Measurements from ENCODE around the gene SEMA3F.

Gene SEMA3F

DNA sequence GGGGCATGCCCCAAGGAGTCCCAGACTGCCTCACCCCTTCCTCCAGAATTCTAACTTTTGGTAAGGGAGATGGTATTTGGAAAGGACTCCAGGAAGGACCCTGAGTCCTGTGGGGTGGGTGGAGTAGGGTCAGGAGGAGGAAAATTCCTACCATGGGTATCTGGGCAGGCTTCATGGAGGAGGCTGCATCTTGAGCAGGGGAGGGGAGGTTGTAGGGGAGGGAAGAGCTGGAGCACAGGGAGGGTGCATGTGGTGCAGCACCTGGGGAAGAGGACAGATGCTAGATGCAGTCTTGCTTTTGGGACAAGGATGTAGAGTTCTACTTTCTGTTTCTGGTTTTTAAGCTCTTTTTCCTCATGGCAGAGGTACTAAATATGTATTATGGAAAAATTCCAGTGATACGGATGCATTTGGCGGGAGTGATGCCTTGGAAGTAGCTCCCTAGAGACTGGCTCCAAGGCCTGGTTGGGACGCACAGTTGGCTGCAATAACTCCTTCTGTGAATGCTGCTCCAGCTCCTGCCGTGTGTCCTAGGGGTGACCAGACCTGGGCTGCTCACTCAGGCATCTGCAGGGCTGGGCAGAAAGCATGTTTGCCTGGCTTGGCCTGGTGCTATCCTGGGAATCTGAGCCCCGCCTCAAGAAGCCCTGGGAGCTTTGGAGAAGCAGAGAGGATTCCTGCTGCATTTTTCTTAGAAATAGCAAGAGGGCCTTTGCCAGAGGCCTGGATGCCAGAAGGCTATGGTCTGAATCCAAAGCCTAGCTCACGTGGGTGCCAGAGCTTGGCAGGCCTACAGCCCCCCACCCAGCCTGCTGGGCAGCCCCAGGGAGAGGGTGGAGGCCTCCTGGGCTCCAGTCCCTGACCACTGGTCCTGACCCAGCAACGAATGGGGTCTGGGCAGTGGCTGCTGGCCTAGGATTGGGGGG is 10.1 kb downstream of the SEMA3F start:
- H3K4me3 ChIP-seq (ENCODE audit: low read depth, low read length) = no peak overlapping the region
- TF ChIP-seq, protein P1, sequence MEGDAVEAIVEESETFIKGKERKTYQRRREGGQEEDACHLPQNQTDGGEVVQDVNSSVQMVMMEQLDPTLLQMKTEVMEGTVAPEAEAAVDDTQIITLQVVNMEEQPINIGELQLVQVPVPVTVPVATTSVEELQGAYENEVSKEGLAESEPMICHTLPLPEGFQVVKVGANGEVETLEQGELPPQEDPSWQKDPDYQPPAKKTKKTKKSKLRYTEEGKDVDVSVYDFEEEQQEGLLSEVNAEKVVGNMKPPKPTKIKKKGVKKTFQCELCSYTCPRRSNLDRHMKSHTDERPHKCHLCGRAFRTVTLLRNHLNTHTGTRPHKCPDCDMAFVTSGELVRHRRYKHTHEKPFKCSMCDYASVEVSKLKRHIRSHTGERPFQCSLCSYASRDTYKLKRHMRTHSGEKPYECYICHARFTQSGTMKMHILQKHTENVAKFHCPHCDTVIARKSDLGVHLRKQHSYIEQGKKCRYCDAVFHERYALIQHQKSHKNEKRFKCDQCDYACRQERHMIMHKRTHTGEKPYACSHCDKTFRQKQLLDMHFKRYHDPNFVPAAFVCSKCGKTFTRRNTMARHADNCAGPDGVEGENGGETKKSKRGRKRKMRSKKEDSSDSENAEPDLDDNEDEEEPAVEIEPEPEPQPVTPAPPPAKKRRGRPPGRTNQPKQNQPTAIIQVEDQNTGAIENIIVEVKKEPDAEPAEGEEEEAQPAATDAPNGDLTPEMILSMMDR (IDR thresholded peaks at IDR 0.05; ENCODE audit: low read depth, low read length) = no peak
- peak; percentile 56 for DNase-seq (ENCODE audit: low read depth, low spot score)
- in situ Hi-C loops (cut with HindIII; ENCODE audit: low sequenced_read_pairs) = no loop called here

DNA sequence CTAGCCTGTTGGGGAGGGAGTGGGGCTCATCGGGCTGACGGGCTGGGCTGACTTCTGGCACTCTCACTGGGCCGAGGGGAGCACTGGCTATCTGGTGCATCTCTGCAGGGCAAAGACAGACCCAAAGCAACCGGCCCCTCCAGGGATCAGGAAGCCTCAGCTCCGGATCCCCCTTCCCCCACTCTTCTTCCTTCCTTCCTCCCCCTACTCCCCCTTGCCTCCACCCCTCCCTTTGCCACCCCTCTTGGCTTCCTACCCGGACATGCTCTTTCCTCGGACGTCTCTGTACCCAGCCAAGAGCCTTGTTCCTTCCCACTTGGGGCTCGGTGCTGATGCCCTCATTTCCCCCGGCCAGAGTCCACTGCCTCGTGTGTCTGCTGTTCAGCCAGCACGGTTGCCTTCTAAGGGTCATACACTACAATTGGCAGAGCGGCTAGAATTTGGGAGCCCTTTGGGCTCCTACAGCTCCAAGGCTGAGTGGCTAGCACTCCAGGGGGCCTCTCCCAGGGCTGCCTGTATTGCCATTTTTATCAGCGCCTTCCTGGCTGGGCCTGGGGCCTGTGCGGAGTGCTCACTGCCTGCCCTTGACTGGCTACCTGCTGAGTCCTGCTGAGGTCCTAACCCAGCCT is 10.9 kb downstream of the SEMA3F start:
- H3K4me3 ChIP-seq (ENCODE audit: low read depth, low read length) = no peak overlapping the region
- no peak for DNase-seq (ENCODE audit: low read depth, low spot score)
- in situ Hi-C loops (cut with HindIII; ENCODE audit: low sequenced_read_pairs) = no loop called here
- TF ChIP-seq, protein P1 (IDR thresholded peaks at IDR 0.05; ENCODE audit: low read depth, low read length) = no peak

DNA sequence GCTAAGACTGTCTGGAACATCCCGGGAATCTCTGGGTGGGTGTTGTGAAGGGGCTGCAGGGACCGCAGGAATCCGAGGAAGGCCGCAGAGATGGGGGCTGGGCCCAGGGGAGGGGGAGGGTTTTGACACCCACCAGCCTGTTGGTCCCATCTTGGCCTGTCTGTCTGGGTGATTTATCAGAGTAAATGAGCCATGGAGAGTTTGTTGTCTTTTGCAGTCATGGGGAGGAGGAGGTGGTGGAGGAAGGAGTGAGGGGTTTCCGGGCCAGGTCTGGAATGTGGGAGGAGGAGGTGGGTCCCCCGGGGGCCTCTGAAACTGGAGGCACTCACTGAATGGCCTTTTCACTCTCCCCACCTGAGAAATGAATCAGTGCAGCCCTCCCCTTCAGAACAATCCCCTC is 11.5 kb downstream of the SEMA3F start:
- no peak overlapping the region for H3K4me3 ChIP-seq (ENCODE audit: low read depth, low read length)
- no peak for DNase-seq (ENCODE audit: low read depth, low spot score)
- in situ Hi-C loops (cut with HindIII; ENCODE audit: low sequenced_read_pairs) = no loop called here
- TF ChIP-seq, protein P1 (IDR thresholded peaks at IDR 0.05; ENCODE audit: low read depth, low read length) = no peak

DNA sequence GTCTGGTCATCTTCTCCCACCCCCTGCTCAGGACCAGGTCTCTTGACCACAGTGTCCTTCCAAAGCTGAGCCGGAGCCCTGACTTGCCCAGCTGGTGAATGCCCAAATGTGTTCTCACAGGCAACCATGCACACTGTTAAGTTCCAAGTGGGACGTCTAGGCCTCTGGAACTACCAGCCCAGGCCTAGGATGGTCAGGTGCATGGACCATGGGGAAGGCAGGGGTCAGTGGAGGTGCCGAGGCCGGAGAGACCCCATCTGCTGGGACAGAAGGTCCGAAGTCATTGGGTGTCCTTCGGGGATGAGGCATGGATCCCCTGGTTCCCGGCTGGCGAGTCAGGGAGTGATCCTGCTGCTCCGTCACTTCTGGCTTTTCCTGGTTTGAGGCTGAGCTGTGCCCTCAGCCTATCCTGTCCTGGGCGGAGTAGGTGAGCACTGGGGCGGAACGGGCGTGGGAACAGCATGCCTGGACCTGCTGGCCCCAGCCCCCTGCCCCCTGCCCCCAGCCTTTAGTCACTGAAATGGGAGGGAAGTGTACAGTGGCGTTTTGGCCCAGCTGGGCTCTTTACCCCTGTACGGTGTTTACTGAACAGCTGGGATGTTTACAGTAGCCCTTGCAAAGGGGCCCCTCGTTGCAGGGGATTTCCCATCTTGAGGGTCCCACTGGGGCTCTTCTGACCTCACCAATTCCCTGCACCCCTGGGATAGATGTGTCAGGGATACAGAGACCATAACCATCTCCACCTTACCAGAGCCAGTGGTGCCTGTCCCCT is 12.1 kb downstream of the SEMA3F start:
- no peak overlapping the region for H3K4me3 ChIP-seq (ENCODE audit: low read depth, low read length)
- in situ Hi-C loops (cut with HindIII; ENCODE audit: low sequenced_read_pairs) = no loop called here
- TF ChIP-seq, protein P1 (IDR thresholded peaks at IDR 0.05; ENCODE audit: low read depth, low read length) = no peak
- DNase-seq (ENCODE audit: low read depth, low spot score) = no peak

DNA sequence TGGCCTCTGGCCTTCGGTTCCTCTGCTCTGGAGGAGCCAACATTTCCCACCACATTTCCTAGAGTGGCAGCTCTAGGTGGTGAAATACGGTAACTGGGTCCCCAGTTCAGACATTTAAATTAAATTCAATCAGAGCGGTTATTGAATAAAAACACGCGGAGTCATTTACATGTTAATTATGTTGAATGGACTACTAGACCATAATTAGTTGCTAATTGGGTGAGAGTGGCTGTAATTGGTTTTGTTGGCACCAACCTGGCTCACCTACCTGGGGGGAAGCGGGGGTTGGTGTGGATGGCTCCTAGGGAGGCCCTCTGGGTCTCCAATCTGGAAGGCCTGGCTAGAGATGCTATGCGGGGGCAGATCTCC is 12.7 kb downstream of the SEMA3F start:
- no peak overlapping the region for H3K4me3 ChIP-seq (ENCODE audit: low read depth, low read length)
- DNase-seq (ENCODE audit: low read depth, low spot score) = no peak
- TF ChIP-seq, protein P1 (IDR thresholded peaks at IDR 0.05; ENCODE audit: low read depth, low read length) = no peak
- in situ Hi-C loops (cut with HindIII; ENCODE audit: low sequenced_read_pairs) = no loop called here

DNA sequence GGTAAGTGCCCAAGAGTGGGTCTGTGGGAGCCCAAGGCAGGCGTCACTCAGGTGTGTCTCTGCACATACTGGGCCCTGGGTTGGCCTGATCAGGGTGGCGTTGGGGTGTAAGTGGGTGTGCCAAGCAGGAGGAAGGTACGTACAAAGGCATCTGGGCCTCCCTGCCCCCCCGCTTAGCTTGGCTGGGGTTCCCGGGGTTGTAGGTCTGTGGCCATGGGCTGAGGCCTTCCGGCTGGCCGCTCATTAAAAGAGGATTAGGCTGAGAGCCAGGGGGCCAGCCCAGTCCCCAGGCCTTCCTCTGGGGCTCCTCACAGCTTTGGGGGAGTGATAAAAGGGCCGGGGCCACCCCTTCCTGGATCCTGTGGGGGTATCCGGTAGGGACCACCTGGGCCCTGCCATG is 13.3 kb downstream of the SEMA3F start:
- DNase-seq (ENCODE audit: low read depth, low spot score) = no peak
- TF ChIP-seq, protein P1 (IDR thresholded peaks at IDR 0.05; ENCODE audit: low read depth, low read length) = no peak
- no peak overlapping the region for H3K4me3 ChIP-seq (ENCODE audit: low read depth, low read length)
- in situ Hi-C loops (cut with HindIII; ENCODE audit: low sequenced_read_pairs) = no loop called here

All from astrocyte of the spinal cord (primary cell).